GM18951 (cell line): ENCODE measurements around the gene STRN.
"Not testable (repeated sequence)": the region's sequence is repeated elsewhere in the genome, so short reads cannot be mapped to it uniquely, and the experiment has no call there.

Experiments used
- POLR2A ChIP-seq: IDR thresholded peaks from 4 replicates; pipeline ENCODE4 v1.6.1; 2011; ENCODE audit warnings: mild to moderate bottlenecking; ENCODE audit not compliant: insufficient read length, insufficient read depth; ENCODE audit errors: extremely low read depth
- in situ Hi-C: fragments of 300-500 bp; cut with MboI; formaldehyde crosslinking; loops from one replicate; pipeline ENCODE4 v1.12.0; 2022; ENCODE audit warnings: low sequenced_read_pairs, mixed read lengths, inconsistent platforms; ENCODE audit not compliant: unreplicated experiment

Gene STRN

DNA sequence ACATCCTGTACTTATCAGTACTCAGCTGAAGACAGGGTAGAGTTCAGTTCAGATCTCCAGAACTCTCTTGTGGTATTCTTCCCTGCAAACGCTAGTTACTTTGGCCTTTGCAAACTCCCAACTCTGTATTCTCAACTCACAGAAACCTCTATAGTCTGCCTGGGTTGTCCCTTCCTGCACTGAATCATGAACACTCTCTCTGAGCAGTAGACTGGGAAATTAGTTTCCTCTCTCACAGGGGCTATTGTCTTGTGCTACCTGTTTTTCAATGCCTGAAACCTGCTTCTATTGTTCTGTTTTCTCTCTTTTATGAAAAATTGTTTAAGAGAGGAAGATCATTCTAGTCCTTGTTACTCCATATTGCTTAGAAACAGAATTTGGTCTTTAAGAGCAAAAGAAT, 135.2 kb downstream of the STRN start:
- in situ Hi-C loops: no loop called here
- no peak for TF ChIP-seq POLR2A

DNA sequence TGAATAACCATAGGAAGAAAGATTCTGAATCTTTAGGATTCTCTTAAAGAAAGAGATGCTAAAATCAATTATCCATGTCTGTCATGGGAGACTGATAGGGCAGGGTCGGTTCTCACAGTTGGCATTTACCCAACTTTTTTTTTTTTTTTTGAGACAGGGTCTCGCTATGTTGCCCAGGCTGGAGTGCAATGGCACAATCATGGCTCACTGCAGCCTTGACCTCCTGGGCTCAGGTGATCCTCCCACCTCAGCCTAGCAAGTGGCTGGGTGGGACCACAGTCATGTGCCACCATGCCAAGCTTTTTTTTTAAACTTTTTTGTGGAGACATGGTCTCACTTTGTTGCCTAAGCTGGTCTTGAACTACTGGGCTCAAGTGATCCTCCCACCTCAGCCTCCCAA, 141.7 kb downstream of the STRN start:
- in situ Hi-C loops: not testable (repeated sequence)

DNA sequence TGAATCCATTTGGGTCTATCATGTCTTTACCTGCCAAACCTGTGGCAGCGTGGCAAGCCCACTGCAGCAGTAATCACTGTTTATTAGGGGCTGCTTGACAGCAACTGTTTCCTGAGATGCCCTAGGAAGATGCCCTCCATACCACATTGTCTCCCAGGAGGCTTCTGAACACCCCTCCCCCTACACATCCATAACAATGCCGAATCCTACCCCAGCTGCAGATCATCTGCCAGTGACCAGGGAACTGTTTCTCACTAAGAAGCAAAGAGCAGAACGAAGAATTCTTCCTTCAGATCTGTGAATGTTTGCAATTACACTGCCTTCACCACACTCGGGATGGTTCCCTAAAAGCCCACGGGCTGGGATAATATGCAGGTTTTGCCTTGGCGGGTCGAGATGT, 142.1 kb downstream of the STRN start:
- in situ Hi-C loops: no loop called here

DNA sequence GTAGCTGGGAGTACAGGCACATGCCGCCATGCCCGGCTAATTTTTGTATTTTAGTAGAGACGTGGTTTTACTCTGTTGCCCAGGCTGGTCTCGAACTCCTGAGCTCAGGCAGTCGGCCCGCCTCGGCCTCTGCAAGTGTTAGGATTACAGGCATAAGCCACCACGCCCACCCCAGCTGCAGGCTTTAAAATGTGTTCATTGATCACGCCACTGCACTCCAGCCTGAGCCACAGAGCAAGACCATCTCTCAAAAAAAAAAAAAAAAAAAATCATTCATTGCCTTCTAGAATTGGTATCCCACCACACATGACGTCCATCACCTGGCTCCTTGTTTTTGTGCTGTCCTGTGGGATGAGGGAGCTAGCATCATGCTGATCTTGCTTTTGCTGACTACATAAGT, 142.5 kb downstream of the STRN start:
- TF ChIP-seq POLR2A: no peak
- in situ Hi-C loops: no loop called here

More for the DNA sequence above, 142.1 kb downstream of the STRN start:
- TF ChIP-seq POLR2A: no peak

DNA sequence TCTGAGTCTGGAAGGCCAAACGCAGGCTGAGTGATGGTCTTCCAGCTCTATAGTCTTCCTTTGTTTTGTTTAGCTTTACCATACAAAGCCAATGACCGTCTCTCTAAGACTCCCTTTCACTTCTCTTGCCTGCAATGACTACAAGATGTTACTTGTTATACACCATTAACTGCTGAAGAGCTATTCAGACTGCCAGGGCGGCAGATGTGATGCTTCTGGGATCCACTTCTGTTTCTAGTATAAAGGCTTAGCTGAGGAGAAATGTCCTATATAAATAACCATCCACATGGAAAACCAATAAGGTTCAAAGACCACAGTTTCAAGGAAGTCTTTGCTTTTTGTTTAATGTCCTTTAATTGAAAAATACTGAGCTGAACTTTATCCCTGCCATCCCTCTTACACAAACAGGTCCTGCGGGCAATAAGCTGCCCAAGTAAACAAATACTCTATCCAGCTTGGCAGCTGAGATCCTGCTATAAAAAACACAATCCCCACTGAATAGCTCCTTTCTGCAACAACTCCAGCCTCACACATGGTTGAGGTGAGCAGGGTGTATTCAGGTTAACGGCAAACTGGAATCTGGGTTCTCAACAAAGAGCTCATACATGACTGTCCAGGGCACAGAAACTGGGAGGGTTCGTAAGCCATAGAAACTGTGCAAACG, 145.3 kb downstream of the STRN start:
- no peak for TF ChIP-seq POLR2A
- in situ Hi-C loops: no loop called here

DNA sequence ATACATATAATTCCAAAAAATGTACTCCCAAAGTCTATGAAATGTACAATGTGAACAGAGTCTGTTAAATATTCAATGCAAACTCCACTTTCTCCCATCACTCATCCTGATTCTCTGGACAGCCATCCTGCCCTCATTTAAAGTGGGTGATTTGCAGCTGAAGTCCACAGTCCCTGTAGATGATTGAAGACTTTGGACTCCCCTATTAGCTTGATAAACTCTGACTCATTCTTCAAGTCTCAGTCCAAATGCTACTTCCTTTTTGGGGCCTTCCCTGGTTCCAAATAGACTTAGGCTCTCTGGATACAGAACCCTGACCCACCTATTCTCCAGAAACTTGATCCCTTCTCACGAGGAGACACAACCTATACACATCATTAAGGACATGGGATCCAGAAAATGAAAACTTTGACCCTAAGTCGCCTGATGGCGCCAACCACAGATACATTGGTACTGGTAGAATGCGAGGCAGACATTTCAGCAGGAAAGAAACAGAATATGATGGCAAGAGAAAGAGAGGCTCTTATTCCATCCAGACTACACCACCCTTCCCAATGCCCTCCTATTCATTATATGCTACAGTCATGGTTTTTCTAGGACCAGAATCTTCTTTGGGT, 147.1 kb downstream of the STRN start:
- TF ChIP-seq POLR2A: no peak
- in situ Hi-C loops: no loop called here

DNA sequence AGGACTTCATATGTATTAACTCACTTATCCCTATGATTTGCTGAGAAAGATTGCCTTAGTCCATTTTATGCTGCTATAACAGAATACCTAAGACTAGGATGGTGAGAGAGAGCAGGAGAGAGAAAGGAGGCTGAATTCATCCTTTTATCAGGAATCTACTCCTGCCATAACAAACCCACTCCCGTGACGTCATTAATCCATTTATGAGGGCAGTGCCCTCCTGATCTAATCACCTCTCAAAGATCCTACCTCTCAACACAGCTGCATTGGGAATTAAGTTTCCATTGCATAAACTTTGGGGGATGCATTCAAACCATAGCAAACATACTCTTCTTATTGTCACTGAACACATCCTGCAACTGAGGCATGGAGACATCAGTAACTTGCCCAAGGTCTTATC, 147.8 kb downstream of the STRN start:
- no peak for TF ChIP-seq POLR2A
- in situ Hi-C loops: no loop called here

DNA sequence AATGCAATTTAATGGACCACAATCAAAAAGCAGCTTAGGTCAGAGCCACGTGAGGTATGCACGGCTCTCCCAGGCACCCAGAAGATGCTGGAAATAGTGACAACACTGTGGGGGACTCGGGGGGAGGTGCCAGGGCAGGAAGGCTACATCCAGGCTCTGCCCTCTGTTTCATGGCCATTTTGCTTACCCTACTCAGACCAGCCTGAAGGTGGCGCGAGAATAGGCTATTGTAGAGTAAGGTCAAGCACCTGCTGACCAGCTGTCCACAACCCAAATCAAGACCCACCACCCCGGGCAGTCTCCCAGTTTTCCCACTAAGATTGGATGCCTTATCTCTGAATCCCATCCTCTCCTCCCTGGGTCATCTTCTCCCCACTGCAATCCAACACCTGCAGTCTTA, 154.1 kb downstream of the STRN start:
- TF ChIP-seq POLR2A: no peak
- in situ Hi-C loops: no loop called here

DNA sequence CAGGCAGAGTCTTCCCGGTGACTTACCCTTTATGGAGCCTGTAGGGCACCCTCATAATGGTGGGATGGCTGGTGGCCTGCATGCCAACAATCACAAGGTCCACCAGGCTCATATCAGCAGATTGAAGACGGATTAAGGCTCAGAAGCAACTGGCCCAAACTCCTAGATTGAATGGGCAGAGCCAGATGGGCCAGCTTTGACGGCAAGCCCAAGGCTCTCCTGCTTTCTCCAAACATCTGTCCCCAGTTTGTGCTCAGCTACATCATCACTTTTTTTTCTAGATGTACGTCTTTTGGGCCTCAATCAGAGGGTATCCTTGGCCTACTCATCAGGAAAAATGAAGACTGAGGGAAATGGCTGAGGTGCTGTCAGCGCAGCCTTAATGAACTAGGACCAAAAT, 155.3 kb downstream of the STRN start:
- no peak for TF ChIP-seq POLR2A
- in situ Hi-C loops: no loop called here

DNA sequence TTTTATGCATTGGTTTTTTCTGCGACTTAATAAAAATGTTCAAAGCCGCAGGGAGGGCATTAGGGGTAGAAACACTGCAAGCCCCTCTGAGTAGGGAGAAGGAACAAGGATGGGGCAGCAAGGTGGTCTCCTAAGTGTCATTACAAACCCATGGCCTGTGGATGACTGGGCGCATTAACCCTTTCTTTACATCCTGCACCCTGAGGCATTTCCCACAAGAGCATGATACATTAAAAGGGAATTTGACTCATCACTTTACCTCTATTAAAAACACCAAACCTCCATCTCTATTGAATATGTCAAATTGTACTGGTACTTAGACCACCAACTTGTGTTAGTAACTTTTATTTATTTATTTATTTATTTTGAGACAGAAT, 157.3 kb downstream of the STRN start:
- no peak for TF ChIP-seq POLR2A
- in situ Hi-C loops: no loop called here

DNA sequence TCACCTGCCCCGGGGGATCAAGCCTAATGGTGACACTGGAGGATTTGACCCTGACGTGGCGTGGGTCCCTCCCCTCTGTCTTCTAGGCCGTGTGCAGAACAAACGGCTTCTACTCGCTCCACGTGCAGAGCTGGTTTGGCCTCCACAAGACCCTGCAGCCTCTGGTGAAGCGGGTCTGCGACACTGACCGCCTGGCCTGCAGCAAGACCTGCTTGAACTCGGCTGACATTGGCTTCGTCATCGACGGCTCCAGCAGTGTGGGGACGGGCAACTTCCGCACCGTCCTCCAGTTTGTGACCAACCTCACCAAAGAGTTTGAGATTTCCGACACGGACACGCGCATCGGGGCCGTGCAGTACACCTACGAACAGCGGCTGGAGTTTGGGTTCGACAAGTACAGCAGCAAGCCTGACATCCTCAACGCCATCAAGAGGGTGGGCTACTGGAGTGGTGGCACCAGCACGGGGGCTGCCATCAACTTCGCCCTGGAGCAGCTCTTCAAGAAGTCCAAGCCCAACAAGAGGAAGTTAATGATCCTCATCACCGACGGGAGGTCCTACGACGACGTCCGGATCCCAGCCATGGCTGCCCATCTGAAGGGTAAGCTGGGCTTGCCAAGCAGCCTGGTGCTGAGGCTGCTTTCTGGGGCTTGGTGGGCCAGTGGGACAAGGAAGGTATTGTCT, 157.8 kb downstream of the STRN start:
- in situ Hi-C loops: no loop called here
- TF ChIP-seq POLR2A: no peak

DNA sequence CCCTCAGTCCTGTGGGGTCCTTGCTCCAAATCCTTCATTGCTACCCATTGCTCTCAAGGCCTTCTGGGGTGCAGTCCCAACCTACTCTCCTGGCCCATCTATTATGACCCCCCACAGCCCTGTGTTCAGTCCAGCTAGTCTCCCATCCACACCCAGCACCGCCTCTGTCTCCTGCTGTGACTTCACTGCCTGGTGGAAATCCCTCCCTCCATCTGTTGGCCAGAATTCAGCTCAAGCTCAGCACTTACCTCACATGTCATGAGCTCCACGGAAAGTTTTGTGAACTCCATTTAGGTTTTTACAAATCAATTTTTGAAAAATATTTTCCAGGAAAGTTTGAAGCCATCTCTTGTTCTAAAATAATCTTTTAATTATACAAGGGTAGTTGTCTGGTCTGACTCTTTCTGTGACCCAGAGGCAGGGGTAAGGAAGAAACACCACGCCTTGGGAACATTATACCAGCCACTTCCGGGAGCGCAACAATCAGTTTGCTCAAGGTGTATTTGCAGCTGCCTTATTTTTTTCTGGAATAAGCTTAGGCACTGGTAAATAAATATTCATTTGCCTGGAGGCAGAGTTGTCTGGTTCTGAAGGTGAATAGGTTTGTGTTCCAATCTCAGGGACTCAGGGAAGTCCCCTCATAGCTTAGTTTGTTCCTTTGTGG, 159.0 kb downstream of the STRN start:
- in situ Hi-C loops: no loop called here
- no peak for TF ChIP-seq POLR2A

DNA sequence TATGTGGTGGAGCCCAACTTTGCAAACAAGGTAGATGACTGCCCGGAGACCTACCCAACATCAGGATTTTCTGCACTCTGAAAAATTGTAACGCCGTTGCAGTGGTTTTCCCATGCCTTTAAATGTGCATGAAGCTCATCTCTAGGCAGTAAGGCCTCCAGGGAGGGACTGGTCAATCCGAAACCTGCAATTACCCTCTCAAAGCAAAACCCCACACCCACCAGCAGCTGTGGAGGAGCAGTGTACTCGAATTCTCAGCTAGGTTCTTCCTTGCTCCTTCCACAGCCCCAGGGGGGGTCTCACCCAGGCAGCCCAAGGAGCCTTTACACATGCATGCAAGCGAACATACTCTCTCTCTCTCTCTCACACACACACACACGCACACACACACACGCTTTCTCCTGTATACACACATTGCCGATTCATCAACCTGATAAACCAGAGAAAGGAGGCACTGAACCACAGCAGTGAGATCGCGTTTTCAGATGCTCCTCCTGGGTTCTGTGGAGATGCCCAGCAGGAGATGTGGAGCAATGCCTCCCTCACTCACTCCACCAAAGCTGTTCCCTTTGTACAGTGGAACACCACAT, 160.6 kb downstream of the STRN start:
- in situ Hi-C loops: no loop called here
- TF ChIP-seq POLR2A: no peak
